GM12892 (cell line): ENCODE measurements around the gene FPGS.
A peak's percentile ranks its signal among the peaks of the same experiment; 100 is the strongest.

Source experiments
- DNase-seq: peaks from one replicate; pipeline ENCODE4 v3.0.0; 2011; ENCODE audit not compliant: insufficient read length
- FAIRE-seq: peaks from 2 replicates; lab custom pipeline; 2011; peaks lifted over from hg19 to GRCh38; lab: Jason Lieb, UNC
- POLR2A ChIP-seq: IDR thresholded peaks from 2 replicates; pipeline ENCODE4 v1.6.1; 2011; ENCODE audit warnings: low read depth, low read length, control low read depth
- POLR2AphosphoS5 ChIP-seq: IDR thresholded peaks from 2 replicates; pipeline ENCODE4 v1.6.1; 2011; ENCODE audit warnings: low read depth, low read length, control low read depth
- TAF1 ChIP-seq: IDR thresholded peaks from 2 replicates; pipeline ENCODE4 v1.6.1; 2011; ENCODE audit warnings: low read depth, mild to moderate bottlenecking, control low read depth, low read length, borderline replicate concordance

Gene FPGS

GRCh38 chr9:127781806-127782205, 20.9 kb upstream of the FPGS start:
- no peak for TF ChIP-seq POLR2AphosphoS5
- TF ChIP-seq TAF1, result no peak
- no peak for TF ChIP-seq POLR2A
- FAIRE-seq, result no peak
- no peak for DNase-seq

- FAIRE-seq (peak; percentile 90), DNase-seq (peak; percentile 56)
Measured at GRCh38 chr9:127783111-127784008, 19.3 kb upstream of the FPGS start.

GRCh38 chr9:127785023-127785932, 17.4 kb upstream of the FPGS start:
- DNase-seq (peak; percentile 87), FAIRE-seq (peak; percentile 88)
- TF ChIP-seq POLR2AphosphoS5, result no peak
- TF ChIP-seq POLR2A, result peak; percentile 5; the same call in 1 of the 2 replicates
- TF ChIP-seq TAF1, result no peak

More at GRCh38 chr9:127783111-127784008, 19.3 kb upstream of the FPGS start:
- no peak for TF ChIP-seq POLR2AphosphoS5
- peak; percentile 72 for TF ChIP-seq POLR2A
- TF ChIP-seq TAF1, result no peak

- TF ChIP-seq TAF1 (peak; percentile 51; the same call in 1 of the 2 replicates), POLR2AphosphoS5 (no peak), POLR2A (peak; percentile 62; the same call in 1 of the 2 replicates)
- DNase-seq (peak; percentile 90), FAIRE-seq (peak; percentile 85)
Measured at GRCh38 chr9:127785933-127786772, 16.5 kb upstream of the FPGS start, which contains the start of gene CDK9. Gene CDK9, plus strand, starts transcription at chr9:127786034. Its CDS starts 115 bp downstream, at chr9:127786149.

- no peak for TF ChIP-seq TAF1
- no peak for TF ChIP-seq POLR2AphosphoS5
- no peak for TF ChIP-seq POLR2A
- DNase-seq (no peak), FAIRE-seq (no peak)
Measured at GRCh38 chr9:127786773-127787104, 15.9 kb upstream of the FPGS start.

GRCh38 chr9:127788337-127789011, 14.2 kb upstream of the FPGS start:
- FAIRE-seq (no peak), DNase-seq (no peak)
- TF ChIP-seq TAF1 (no peak), POLR2A (no peak), POLR2AphosphoS5 (no peak)

- TF ChIP-seq TAF1, result no peak
- no peak for TF ChIP-seq POLR2AphosphoS5
- no peak for TF ChIP-seq POLR2A
- DNase-seq (no peak), FAIRE-seq (no peak)
Measured at GRCh38 chr9:127789179-127789578, 13.5 kb upstream of the FPGS start.

- FAIRE-seq (no peak), DNase-seq (no peak)
- TF ChIP-seq POLR2A, result no peak
- no peak for TF ChIP-seq TAF1
- 0 out of 2 replicates have a peak, but pooled peaks have one; percentile 16 for TF ChIP-seq POLR2AphosphoS5
Measured at GRCh38 chr9:127790094-127790855, 12.4 kb upstream of the FPGS start.

- FAIRE-seq (no peak), DNase-seq (no peak)
- TF ChIP-seq POLR2AphosphoS5 (no peak), TAF1 (no peak), POLR2A (no peak)
Measured at GRCh38 chr9:127791085-127791484, 11.6 kb upstream of the FPGS start.
